HG02798 (cell line): ENCODE results near the gene CCSER2.
"Not testable (repeated sequence)": the region's sequence is repeated elsewhere in the genome, so short reads cannot be mapped to it uniquely, and the experiment has no call there.

Experiments
- ATAC-seq: cut with Tn5 transposase; IDR thresholded peaks from one replicate; pipeline ENCODE4 v1.9.1; 2021; ENCODE audit warnings: mild to moderate bottlenecking; ENCODE audit not compliant: unreplicated experiment, poor library complexity

Gene CCSER2, protein sequence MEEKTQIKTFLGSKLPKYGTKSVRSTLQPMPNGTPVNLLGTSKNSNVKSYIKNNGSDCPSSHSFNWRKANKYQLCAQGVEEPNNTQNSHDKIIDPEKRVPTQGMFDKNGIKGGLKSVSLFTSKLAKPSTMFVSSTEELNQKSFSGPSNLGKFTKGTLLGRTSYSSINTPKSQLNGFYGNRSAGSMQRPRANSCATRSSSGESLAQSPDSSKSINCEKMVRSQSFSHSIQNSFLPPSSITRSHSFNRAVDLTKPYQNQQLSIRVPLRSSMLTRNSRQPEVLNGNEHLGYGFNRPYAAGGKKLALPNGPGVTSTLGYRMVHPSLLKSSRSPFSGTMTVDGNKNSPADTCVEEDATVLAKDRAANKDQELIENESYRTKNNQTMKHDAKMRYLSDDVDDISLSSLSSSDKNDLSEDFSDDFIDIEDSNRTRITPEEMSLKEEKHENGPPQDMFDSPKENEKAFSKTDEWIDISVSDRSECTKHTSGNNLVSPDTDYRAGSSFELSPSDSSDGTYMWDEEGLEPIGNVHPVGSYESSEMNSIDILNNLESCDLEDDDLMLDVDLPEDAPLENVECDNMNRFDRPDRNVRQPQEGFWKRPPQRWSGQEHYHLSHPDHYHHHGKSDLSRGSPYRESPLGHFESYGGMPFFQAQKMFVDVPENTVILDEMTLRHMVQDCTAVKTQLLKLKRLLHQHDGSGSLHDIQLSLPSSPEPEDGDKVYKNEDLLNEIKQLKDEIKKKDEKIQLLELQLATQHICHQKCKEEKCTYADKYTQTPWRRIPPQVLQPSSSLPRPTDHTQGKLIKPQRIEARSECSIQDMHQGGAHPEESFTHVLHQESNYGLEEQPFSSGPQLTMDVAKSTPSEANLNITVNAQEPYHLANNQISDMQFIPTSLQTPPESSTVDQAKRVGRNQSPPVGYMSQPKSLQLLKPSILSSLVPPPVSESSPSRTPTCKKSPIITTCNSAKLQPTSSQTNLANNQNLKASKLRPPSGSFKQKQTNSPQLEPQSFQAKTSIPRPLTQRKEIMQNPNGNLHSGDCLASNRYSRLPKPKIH

DNA sequence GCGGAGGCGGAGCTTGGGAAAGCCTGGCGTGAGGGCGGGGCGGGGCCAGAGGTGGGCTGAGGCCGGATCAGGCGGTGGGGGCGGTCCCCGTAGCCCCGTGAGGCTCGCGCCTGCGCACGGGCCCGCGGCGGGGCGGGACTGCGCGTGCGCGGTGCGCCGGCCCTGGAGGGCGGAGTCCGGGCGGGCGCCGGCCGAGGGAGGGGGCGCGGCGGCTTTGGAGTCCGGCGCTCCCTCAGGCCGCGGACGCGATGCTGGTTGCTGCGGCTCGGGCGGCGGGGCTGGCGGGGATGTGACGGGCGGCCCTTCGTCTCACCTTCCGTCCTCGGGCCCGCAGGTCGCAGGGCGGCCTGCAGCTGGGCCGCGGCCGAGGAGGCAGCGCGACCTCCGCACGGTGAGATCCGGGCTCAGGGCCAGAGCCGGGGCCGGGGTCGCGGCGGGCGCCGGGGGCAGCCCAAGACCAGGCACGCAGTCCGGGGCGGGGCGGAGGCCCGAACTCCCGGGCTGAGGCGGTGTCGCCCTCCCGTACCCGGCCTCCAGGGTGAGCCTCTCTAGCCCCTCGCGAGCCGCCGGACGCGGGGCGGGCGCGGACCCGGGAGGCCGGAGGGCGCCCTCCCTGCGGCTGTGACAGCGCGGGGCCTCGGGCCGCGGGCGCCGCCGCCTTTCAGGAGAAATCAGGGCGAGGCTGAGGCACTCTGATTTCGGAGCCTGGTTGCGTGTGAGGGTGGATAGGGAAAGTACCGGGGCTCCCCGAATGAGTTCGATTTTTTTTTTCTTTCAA is at the start of gene CCSER2:
TSS of gene CCSER2 (plus strand) at position 172 of the 778 bp plus-strand sequence. CDS start 42,464 bp downstream, outside the sequence.
- peak; percentile 69 for ATAC-seq

DNA sequence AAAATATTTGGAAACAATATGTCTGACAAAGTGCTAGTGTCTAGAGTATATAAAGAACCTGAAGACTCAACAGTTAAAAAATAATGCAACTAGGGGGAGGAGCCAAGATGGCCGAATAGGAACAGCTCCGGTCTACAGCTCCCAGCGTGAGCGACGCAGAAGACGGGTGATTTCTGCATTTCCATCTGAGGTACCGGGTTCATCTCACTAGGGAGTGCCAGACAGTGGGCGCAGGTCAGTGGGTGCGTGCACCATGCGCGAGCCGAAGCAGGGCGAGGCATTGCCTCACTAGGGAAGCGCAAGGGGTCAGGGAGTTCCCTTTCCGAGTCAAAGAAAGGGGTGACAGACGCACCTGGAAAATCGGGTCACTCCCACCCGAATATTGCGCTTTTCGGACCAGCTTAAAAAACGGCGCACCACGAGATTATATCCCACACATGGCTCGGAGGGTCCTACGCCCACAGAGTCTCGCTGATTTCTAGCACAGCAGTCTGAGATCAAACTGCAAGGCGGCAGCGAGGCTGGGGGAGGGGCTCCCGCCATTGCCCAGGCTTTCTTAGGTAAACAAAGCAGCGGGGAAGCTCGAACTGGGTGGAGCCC is 48.4 kb upstream of the CCSER2 start:
- ATAC-seq, result not testable (repeated sequence)

DNA sequence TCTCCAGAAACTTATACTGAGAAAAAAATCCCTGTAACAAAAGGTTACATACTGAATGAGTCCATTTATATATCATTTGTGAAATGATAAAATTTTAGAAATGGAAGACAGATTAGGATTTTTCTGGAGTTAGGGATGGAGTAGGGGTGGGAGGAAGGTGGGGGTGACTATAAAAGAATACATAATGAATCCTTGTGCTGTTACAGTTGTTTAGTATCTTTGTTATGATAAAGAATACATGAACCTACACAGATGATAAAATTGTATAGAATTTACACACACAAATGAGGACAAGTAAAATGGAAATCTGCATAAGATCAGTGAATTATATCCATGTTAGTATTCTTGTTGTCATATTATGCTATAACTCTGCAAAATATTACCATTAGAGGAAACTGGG is 41.7 kb upstream of the CCSER2 start:
- ATAC-seq, result no peak

DNA sequence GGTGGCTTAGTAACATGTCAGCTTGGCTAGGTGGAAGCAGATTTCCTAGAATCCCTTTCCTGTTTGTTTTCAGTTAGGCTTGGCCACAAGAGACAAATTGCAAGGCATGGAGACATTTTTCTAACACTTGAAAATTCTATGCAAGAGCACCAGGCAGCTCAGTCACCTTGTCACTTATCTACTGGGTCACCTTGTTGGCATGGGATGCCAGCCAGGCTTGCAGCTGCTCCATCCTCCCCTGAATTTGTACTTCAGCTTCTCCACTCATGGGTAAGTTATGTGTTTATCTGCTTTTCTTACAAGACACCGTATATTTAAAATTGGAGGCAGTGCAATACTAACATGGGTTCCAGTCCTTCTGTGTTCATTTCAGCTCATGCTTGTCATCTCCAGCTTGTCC is 40.2 kb upstream of the CCSER2 start:
- ATAC-seq, result no peak

DNA sequence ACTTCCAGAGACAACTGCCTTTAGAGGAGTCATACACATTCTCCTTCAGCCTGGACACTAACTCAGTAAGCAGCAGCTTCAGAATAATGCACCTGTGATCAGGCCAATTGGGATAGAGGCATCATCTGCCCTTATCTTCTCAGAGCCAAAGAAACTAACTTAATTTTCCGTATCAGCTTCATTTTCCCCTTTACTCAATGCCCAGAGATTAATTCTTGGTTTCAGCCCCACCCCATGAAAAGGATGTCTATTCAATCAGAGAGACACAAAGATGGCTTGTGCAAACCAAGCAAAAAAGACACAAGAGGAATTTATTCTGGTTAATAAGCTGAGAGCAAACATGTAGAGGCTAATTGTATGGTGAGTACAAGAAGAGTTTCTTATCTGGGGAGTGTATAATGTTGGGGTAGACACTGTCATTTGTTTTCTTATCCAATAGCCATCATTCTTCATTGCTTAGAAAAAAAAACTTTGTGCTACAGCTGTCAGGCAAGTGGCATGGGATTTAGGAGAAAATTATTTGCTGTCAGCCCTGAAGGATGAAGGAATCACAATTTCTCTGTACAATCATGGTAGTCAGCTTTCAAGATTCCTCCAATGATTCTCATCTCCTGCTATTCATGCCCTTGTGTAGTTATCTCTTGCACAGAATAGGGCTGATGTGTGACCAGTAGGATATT is 38.7 kb upstream of the CCSER2 start:
- no peak for ATAC-seq

DNA sequence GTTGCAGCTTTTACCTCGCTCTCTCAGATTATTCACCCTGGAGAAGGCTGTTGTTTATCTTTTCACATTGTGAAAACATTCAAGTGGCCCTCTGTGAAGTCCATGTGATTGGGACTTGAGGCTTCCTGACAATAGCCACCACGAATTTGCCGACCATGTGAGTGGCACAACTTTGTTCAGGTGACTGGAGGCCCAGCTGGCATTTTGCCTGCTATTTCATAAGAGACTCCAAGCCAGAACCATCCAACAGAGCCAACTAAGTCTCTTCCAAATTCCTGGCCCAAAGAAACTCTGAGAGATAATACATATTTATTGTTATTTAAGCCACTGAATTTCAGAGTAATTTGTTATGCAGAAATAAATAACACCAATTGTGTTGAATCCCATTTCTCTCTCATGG is 38.2 kb upstream of the CCSER2 start:
- no peak for ATAC-seq

DNA sequence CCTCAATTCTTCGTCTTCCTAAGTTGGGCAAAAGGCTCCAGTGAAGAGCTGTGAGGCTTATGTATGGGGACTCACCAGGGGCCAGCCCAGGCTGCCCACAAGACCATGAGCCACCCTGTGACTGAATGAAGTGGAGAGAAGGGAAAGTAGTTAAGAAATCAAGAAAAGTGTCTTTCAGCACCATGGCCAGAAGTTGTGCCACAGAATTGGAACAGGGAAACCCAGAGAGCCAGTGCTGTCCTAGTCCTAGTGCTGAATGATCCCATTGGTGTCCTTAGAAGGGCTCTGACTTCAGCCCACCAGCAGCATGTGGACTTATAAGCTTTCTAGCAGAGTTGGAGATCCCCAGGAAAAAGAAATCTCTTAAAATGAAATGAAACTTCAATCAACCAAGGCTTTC is 37.0 kb upstream of the CCSER2 start:
- ATAC-seq, result no peak

DNA sequence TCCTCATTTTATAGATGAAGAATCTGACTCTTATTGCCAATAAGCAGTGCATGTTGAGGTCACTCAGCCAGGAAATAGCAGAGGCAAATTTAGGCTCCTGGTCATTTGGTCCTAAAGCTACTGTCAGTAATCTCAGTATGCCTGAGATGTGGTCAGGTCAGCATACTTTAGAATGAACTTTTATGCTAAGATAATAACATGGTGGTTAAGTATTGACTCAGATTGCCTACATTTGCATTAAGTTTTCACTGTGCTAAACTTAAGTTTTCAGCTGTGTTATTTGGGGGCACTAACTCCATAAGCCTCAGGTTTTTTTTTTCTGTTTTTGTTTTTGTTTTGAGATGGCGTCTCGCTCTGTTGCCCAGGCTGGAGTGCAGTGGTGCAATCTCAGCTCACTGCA is 35.9 kb upstream of the CCSER2 start:
- ATAC-seq, result peak; percentile 62

DNA sequence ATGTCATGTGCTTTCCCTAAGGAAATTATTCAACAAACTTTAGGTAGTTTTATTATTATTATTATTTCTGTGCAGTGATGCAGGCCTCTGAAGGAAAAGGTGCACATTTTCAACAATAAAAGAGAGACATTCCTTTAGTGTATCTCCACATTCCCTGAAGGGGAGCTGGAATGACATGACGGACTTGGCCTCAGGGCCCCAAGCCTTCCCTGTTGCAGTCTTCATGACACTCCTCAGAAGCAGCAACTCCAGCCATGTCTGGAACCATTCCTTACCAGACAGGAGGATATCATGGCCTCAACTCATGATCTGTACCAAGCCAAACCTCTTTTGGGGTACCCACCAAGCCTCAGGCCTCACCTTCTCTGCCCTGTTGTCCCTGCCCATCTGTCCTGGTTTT is 35.2 kb upstream of the CCSER2 start:
- no peak for ATAC-seq

DNA sequence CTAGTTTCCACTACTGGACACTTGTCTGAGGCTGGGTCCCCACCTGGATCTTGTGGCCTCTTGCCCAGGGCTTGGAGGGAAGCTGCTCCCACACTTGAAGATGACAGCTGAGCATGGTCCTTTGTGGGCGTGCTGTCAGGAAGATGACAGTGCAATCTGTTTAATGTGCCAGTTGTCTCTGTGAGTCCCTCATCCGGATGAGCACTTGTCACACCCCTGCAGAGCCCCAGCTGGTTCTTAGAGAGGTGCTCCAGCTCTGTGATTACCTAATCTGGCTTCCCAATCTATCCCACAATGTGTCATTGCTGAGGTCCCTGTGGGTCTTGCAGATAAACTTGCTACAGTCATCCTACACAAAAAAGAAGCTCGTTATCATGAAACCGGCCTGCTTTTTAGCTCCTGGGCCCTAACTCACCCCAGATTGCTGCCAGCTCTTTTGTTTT is 34.8 kb upstream of the CCSER2 start:
- no peak for ATAC-seq

DNA sequence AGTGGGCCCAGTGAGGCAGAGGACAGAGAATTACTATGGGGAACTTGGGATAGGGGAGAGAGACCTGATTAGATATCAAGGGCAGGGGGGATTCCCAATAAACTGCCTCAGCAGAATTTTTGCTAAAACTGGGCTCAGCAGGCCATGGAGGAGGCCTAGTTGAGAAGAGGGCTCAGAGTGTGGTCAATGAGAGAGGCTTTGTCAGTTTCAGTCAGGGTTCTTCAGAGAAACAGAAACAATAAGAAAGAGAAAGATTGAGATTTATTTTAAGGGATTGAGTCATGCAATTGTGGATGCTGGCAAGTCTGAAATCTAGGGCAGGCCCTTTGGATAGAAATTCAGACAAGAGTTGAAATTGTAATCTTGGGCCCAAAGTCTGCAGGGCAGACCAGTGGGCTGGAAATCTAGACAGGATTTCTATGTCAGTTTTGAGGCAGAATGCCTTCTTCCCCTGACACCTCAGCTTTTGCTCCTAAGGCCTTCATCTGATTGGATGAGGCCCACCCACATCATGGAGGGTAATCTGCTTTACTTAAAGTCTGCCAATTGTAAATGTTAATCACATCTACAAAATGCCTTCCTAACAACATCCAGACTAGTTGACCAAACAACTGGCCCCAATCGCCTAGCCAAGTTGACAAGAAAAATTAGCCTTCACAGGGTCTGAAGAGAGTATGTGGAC is 33.5 kb upstream of the CCSER2 start:
- ATAC-seq, result peak; percentile 67

DNA sequence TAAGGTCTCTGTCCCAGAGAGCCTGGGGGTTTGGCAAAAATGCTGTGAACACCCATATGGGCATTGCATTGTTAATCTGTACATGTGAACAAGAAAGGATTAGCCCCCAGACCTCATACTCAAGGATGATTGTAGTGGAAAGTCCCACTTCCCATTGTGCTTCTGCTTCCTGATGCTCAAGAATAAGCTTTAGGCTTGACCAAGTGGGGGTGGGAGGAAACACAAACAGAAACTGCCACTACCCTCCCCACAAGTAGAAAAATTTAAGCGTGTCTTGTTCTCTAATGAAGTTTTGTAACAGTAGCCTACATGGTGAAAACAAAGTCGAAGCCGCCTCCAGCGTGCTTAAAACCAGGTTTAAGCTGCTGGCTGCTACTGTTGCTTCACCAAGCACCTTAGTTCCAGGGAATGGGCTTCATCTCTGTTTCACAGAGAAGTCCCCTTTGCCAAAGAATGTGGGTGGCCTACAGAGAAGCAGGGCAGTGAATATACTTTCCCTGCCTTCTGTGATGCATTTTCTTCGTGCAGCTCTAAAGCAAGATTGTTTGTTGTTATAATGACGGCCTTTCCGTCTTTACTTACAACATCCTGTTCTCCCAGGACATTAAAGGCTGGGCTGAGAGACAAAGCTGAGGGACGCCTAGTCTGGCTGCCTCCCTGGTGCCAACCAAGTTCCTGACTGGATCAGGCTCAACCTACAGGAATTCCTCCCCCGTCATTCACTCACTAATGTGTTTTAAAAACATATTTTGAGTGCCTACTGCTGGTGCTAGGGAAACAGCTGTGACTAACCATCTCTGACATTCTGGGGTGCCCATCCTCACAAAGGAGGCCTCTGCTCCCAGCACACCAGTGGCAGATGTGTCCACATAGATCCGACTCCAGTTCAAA is 32.1 kb upstream of the CCSER2 start:
- no peak for ATAC-seq

DNA sequence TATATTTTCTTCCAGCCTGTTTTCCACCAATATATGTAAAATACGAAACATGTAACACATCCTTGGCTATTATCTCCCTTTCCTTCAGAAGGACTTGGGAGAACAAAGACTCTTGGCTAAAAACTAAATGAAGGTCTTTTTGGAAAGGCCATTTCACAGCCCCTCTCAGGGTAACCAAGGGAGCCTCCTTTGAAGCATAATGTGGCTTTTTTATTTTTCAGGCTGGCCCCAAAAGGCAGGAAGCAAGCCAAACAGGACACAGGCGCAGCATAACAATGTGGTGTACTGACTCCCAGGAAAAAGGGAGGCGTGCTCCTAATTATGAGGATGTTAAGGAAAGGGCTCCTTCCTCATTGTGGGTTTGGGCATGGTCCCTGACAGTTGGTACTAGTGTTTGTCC is 30.3 kb upstream of the CCSER2 start:
- ATAC-seq, result no peak

DNA sequence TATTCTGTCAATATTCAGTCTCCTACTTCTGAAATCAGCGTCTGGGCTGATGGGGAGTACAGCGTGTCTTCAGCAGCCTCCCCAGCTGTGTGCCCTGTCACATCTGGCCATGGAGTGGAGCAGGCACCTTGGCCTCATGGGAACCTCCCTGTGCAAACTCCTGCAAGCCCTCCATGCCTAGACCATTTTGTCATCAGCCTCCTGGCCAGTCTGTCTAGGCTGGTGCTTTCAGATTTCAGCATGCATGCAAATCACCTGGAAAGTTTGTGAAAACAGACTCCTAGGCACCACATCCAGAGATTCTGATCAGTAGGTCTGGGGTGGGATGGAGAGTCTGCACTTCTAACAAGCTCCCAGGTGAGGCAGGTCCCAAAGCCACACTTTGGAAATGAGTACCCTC is 26.2 kb upstream of the CCSER2 start:
- ATAC-seq, result no peak

DNA sequence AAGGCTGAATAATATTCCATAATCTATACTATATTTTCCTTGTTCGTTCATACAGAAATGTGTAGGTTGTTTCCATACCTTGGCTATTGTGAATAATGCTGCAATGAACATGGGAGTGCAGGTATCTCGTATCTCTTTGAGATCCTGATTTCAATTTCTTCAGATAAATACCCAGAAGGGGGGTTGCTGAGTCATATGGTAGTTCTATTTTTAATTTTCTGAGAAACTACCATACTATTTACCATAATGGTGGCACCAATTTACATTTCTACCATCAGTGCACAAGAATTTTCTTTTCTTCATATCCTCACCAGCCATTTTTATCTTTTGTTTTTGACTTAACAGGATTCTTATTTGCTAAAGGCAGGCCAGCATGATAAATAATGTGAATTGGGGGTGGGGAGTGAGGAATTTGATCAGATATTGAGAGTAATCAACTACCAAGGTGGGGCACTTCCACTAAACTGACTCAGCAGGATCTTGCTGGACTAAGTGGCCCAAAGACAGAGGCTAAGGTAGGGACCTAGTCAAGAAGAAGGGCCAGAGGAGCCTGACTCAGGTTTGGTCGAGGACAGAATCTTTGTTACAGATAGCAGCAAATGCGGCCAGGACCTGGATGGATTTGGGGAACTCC is 21.5 kb upstream of the CCSER2 start:
- ATAC-seq, result no peak

DNA sequence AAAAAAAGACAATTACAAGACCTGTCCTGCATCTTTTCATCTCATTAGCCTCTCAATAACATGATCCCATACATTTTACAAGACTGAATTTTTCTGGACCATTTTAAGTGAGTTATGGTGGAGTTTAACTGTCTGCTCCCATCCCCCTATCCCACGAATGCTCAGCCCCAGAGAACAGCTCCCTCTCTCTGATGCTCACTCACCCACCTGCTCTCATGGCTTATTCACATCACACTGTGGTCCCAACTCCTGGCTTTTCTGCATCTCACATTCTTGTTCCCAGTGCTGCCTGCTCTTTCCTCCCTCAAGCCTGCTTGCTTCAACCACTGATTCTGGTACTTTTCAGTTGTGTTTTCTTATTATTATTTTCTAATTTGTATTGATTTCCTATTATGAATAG is 20.4 kb upstream of the CCSER2 start:
- ATAC-seq, result no peak
